HG02610 (cell line): ENCODE measurements around the gene MYO1D.
"Not testable (repeated sequence)": the region's sequence is repeated elsewhere in the genome, so short reads cannot be mapped to it uniquely, and the experiment has no call there.

Source experiments
- ATAC-seq: cut with Tn5 transposase; IDR thresholded peaks from one replicate; pipeline ENCODE4 v1.9.1; 2021; ENCODE audit warnings: mild to moderate bottlenecking, moderate library complexity; ENCODE audit not compliant: unreplicated experiment

MYO1D gene

DNA sequence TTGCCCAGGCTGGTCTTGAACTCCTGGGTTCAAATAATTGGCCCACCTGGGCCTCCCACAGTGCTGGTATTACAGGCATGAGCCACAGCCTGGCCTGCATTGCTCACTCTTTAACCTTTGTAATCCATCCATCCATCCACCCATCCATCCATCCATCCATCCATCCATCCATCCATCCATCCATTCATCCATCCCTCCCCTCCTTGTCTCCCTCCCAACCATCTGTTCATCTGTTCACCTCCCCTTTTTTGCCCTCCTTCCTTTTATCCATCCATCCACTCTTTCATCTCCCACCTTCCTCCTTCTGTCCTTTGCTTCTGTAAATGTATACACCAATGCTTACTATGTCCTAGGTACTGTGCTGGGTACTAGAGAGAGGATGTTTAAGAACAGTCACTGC is 324.6 kb downstream of the MYO1D start:
- ATAC-seq = no peak

GRCh38 chr17:32551186-32551955 is 325.6 kb downstream of the MYO1D start:
- peak; percentile 85 for ATAC-seq

GRCh38 chr17:32549559-32549958 is 327.4 kb downstream of the MYO1D start:
- ATAC-seq = no peak

GRCh38 chr17:32546031-32546444 is 330.9 kb downstream of the MYO1D start:
- no peak for ATAC-seq

DNA sequence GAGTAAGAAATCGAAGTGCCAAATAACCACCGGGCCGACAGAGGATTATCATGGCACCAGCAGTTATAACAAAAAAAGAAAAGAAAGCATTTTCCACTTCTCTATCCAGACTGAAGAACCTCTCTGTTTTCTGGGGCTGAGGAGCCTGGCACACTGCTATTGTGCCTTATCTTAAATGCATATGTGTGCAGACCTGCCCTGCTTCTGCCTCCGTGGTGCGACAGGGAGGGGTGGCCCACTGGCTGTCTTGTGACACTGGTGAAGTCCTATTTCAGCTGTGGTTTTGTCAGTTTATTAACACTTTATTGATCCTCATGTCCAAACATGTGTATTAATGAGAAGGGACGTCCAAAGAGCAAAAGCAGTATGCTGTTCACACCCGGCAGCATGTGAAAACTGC is 334.7 kb downstream of the MYO1D start:
- ATAC-seq = no peak

DNA sequence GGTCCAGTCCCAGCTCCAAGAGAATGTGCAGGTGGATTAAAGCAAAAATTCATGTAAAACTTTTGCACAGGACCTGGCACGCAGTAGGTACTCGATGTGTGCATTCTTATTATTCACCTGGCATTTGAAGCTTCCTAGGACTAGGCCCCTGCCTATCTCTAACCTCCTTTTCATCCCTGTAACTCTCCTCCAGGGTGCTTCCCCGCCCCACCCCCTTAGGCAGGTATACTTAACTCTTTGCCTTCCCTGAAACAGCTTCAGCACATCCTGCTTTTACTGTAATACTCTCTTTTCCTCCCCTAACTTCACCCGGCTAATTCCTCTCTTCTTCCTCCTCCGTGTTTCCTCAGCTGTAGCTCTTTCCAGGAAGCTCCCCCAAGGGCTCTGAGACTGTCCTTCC is 335.3 kb downstream of the MYO1D start:
- ATAC-seq = no peak

DNA sequence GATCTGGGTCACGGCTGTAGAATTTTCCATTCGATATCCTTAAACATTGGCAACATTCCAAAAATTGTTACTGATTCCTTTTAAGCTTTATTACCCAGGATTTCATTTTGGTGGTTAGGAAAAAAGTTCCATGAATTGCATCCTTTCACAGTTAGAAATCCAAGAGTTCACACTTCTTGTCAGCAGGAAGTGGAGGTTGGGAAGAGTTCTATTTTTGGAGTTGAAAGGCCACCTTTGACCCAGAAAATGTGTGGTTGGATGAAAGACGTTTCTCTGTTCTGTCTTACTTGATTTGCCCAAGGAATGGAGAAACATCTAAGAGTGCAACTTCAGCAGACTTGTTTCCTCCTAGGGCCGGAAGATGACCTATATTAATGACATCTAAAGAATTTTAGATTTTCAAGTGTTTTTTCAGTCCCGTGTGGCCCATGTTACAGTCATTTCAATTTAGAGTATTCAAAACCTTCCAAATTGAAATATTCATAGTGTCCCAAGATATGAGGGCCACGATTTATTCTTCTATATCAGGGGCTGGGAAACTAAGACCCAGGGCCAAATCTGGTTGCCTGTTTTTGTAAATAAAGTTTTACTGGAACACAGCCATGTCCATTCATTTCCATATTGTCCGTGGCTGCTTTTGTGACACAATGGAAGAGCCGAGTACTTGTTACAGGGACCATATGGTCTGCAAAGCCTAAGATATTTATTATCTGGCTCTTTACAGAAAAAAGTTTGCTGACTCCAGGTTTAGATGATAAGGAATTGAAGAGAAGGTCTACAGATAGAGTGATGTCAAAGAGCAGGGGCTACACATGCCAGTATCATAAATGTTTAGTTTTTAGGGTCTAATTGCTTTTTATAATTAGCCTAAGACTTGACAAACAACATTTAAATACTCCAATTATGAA is 339.9 kb downstream of the MYO1D start:
- no peak for ATAC-seq

- no peak for ATAC-seq
Observed at GRCh38 chr17:32533296-32533695, 343.6 kb downstream of the MYO1D start.

DNA sequence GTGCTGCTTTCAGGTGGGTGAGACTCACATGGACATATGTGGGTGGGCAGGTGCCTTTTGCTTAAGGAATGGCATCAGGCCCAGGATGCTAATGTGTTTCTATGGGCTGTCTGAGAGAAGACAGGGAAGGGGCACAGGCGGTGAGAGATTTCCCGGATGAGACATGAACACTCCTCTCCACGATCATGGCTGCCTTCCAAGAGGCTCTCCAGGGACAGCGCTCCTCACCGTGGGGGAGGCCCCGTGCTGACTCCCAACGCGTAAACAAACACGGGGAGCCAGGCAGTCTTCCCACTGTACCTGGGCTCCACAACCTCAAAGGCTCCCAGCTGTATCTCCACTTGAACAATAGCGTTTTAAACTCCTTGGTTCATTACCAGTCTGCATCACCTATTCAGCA is 347.3 kb downstream of the MYO1D start:
- ATAC-seq = no peak

DNA sequence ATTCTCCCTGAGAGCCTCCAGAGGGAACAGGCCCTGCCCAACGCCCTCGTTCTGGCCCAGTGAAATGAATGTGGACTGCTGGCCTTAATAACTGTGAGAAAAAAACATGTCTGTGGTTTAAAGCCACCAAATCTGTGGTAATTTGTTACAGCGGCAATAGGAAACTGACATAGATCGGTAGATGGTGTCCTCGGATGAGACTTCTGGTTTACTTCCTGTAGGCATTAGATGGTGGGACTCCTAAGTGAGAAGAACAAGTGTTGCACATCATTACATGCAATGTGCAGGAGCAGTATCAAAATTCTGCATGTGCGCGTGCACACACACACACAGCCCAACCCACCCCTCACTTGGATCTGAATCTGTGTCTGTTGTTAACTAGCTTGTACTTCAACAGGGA is 348.1 kb downstream of the MYO1D start:
- ATAC-seq = no peak

DNA sequence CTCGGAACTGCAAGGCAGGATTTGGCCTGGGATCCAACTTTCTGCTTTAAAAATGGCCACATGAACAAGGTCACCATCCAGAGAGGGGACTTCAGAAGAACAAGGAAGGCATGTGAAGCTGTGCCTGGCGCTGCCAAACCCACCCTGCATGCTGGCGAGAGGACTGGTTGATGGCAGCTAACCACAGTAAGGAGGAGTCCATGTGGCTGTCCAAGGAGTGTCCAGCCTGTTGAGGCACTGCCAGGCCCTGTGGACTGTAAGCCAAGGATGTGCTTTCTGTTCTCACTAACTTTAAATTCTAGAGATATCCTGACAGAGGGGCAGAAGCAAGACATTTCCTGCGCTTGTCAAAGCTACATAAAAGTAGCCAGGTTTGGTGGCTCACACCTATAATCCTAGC is 349.8 kb downstream of the MYO1D start:
- no peak for ATAC-seq

- ATAC-seq = no peak
Observed at GRCh38 chr17:32525122-32525521, 351.8 kb downstream of the MYO1D start.

- ATAC-seq = not testable (repeated sequence)
Observed at GRCh38 chr17:32524553-32524880, 352.4 kb downstream of the MYO1D start.

GRCh38 chr17:32523827-32524552 is 352.9 kb downstream of the MYO1D start:
- peak; percentile 48 for ATAC-seq

DNA sequence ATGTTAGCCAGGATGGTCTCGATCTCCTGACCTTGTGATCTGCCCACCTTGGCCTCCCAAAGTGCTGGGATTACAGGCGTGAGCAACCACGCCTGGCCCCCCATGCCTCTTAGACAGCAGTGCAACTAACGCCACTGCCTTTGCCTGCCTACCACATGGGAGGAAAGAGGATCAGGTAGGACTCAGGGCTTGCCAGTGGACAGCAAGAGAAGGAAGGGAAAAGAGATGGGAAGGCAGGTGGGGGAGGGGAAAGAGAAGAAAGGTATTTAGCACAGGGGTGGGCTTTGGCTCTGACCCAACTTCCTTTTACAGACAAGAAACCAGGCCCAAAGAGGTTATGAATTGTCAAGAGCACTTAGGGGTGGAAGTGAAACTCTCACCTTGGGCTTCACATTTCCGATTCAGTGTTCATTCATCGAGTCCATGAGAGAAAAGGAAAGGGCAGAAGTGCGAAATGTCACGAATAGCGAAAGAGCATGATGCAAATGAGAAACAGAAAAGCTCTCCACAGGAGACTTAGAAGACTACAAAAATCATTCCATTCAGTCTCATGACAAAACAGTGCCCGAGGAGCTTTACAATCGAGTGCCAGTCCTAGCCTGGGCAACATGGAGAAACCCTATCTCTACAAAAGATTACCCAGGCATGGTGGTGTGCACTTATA is 353.8 kb downstream of the MYO1D start:
- peak; percentile 51 for ATAC-seq

- no peak for ATAC-seq
Observed at GRCh38 chr17:32520737-32521404, 356.1 kb downstream of the MYO1D start.

DNA sequence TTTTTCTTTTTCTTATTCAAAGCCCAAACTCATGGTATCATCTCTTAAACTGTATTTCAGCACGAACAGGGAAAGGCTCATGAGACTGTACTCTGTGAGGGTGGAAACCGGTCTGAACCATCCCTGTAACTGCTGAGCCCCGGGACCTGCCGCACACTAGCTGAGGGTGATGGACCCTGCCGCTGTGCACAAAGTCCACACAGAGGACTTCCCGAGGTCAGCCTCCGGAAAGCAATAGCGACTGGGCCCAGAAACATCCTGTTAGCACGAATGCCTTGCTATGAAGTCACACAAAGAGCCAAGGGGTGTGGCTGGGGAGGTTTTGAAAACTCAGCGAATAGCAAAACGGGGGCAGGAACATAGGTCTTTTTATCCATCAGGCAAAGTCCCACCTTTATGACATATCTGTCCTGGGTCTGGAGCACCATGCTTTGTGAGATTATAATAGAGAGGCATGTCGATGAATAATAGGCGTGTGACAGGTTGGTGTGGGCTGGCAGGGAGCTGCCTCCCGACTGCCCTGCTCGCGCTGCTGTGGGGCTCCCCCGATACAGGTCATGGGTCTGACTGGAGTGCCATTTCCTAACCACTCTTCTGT is 356.7 kb downstream of the MYO1D start:
- ATAC-seq = no peak

- peak; percentile 30 for ATAC-seq
Observed at GRCh38 chr17:32519228-32520103, 357.5 kb downstream of the MYO1D start.

DNA sequence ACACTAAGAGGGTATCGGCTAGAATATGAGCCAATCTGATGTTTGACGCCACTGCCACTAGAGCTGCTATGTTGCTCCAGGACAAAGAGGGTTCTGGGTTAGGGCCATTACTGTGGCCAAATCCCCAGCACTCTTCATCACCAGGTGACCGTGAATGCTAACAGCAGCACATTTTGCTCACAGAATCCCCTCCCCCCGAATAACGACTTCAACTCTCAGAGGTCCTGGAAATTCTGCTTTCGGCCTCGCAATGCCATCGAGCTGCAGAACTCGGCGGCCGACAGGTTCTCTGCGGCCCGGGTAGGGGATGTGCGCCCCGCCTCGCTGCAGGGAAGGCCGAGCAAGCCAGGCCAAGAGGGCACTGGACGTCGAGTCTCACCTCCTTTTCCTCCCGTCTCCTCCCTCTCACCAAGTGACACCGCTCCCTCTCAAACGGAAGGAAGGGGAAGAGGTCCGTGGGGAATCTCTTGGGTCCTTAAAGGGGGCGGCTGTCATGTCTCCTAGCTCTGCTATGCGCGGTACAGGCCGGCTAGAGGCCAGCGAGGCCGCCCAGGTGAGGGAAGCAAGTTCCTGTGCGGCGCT is 358.2 kb downstream of the MYO1D start:
- ATAC-seq = no peak
